ENCODE results near the gene UST. TPM values are rescaled to one million over a fixed set of nuclear protein-coding genes. Genes with fewer than 3 reads are reported as not detected.

Gene UST
- total RNA-seq, 2 donors from 2014 or later = 1.1 to 2.7 TPM

- TF ChIP-seq CTCF (IDR thresholded peaks at IDR 0.05) = no peak
- H3K9me3 ChIP-seq = no peaks in the 10 kb centered on the region
- no peak overlapping the region for H3K9ac ChIP-seq (ENCODE audit: low read depth in 2 of 2, low read length in 2 of 2)
- H3K4me3 ChIP-seq = no peak overlapping the region
- peaks cover 8% of the 10 kb centered on the region for H3K4me1 ChIP-seq
- no peaks in the 10 kb centered on the region for H3K27me3 ChIP-seq
- DNase-seq = no peak
- H3K27ac ChIP-seq = no peak overlapping the region
- intact Hi-C loops (cut with DNase I) = no loop called here
- no peaks in the 10 kb centered on the region for H3K36me3 ChIP-seq
Observed at GRCh38 chr6:149057464-149057840, 310.6 kb downstream of the UST start.

GRCh38 chr6:149059557-149059956 is 312.7 kb downstream of the UST start:
- peak overlapping the region; percentile 74 for H3K27ac ChIP-seq

GRCh38 chr6:149060300-149060984 is 313.6 kb downstream of the UST start:
- no peaks in the 10 kb centered on the region for H3K27me3 ChIP-seq
- DNase-seq = peak; percentile 72
- H3K4me3 ChIP-seq = no peak overlapping the region
- TF ChIP-seq CTCF (IDR thresholded peaks at IDR 0.05) = no peak
- H3K9ac ChIP-seq (ENCODE audit: low read depth in 2 of 2, low read length in 2 of 2) = peak overlapping the region in 1 of 2 donors; percentile 36
- H3K36me3 ChIP-seq = no peaks in the 10 kb centered on the region
- intact Hi-C loops (cut with DNase I) = no loop called here
- peaks cover 8% of the 10 kb centered on the region for H3K4me1 ChIP-seq
- peak overlapping the region; percentile 74 for H3K27ac ChIP-seq
- H3K9me3 ChIP-seq = no peaks in the 10 kb centered on the region

More at GRCh38 chr6:149059557-149059956, 312.7 kb downstream of the UST start:
- H3K4me1 ChIP-seq = peaks cover 8% of the 10 kb centered on the region
- peak overlapping the region in 1 of 2 donors; percentile 36 for H3K9ac ChIP-seq (ENCODE audit: low read depth in 2 of 2, low read length in 2 of 2)
- intact Hi-C loops (cut with DNase I) = no loop called here
- no peak overlapping the region for H3K4me3 ChIP-seq
- H3K27me3 ChIP-seq = no peaks in the 10 kb centered on the region
- DNase-seq = no peak
- TF ChIP-seq CTCF (IDR thresholded peaks at IDR 0.05) = no peak
- no peaks in the 10 kb centered on the region for H3K36me3 ChIP-seq
- no peaks in the 10 kb centered on the region for H3K9me3 ChIP-seq

- Histone ChIP-seq H3K9ac (ENCODE audit: low read depth in 2 of 2, low read length in 2 of 2) (peak overlapping the region in 1 of 2 donors; percentile 36), H3K27me3 (no peaks in the 10 kb centered on the region), H3K4me1 (peaks cover 8% of the 10 kb centered on the region), H3K9me3 (no peaks in the 10 kb centered on the region), H3K36me3 (no peaks in the 10 kb centered on the region), H3K27ac (peak overlapping the region; percentile 74), H3K4me3 (no peak overlapping the region)
- intact Hi-C loops (cut with DNase I) = no loop called here
- TF ChIP-seq CTCF (IDR thresholded peaks at IDR 0.05) = no peak
- DNase-seq = peak; percentile 87
Observed at GRCh38 chr6:149060985-149061760, 314.3 kb downstream of the UST start.

GRCh38 chr6:149061930-149062329 is 315.1 kb downstream of the UST start:
- Histone ChIP-seq H3K4me3 (no peak overlapping the region), H3K4me1 (peaks cover 8% of the 10 kb centered on the region), H3K9ac (ENCODE audit: low read depth in 2 of 2, low read length in 2 of 2) (no peak overlapping the region), H3K27me3 (no peaks in the 10 kb centered on the region), H3K9me3 (no peaks in the 10 kb centered on the region), H3K36me3 (no peaks in the 10 kb centered on the region), H3K27ac (no peak overlapping the region)
- no peak for DNase-seq
- intact Hi-C loops (cut with DNase I) = no loop called here
- TF ChIP-seq CTCF (IDR thresholded peaks at IDR 0.05) = no peak
